H1 (cell line): ENCODE results near the gene SLC25A24.
"Not testable (repeated sequence)": the region's sequence is repeated elsewhere in the genome, so short reads cannot be mapped to it uniquely, and the experiment has no call there.

Experiments used
- ASH2L ChIP-seq: fragments of 200-600, 300-600 bp; sonication (generic); IDR thresholded peaks from one replicate; pipeline ENCODE4 v1.7.1; 2017; ENCODE audit warnings: low read length
- CBX8 ChIP-seq: fragments of 300-800, 300-1000 bp; sonication (generic); IDR thresholded peaks from 2 replicates; pipeline ENCODE4 v1.7.1; 2016; ENCODE audit warnings: low read depth, low read length, borderline replicate concordance
- EP300 ChIP-seq, 2 experiments: IDR thresholded peaks; 1 replicate in 1 of 2; 2 replicates in 1 of 2; pipeline ENCODE4 v1.6.1; 2011 to 2012; ENCODE audit warnings: low read depth in 2 of 2, low read length in 2 of 2, mild to moderate bottlenecking in 2 of 2, borderline replicate concordance in 1 of 2, inconsistent platforms in 1 of 2, moderate library complexity in 1 of 2
- EZH2 ChIP-seq: fragments of 200-600 bp; sonication (generic); IDR thresholded peaks from 2 replicates; pipeline ENCODE4 v1.7.1; 2012; ENCODE audit warnings: low read depth, mild to moderate bottlenecking, moderate library complexity, low read length, inconsistent platforms; ENCODE audit not compliant: severe bottlenecking
- GABPA ChIP-seq: IDR thresholded peaks from 2 replicates; pipeline ENCODE4 v1.6.1; 2011; ENCODE audit warnings: mild to moderate bottlenecking, low read length, moderate library complexity, borderline replicate concordance; ENCODE audit not compliant: insufficient read depth
- HDAC2 ChIP-seq, 2 experiments: fragments of 300-600 bp in 1 of 2; sonication (generic) in 1 of 2; IDR thresholded peaks; 2 replicates each; pipeline ENCODE4 v1.6.1; 2011 to 2012; ENCODE audit warnings: low read depth in 2 of 2, low read length in 2 of 2, mild to moderate bottlenecking in 2 of 2, moderate library complexity in 2 of 2, borderline replicate concordance in 1 of 2, inconsistent platforms in 1 of 2
- HDAC6 ChIP-seq: IDR thresholded peaks from one replicate; pipeline ENCODE4 v1.7.1; 2012; ENCODE audit warnings: low read depth, mild to moderate bottlenecking, inconsistent platforms, low read length, moderate library complexity
- POLR2A ChIP-seq, 2 experiments: IDR thresholded peaks; 1 replicate in 1 of 2; 2 replicates in 1 of 2; pipeline ENCODE4 v1.6.1; 2011; ENCODE audit warnings: low read depth in 2 of 2, low read length in 2 of 2, mild to moderate bottlenecking in 2 of 2; ENCODE audit errors: control extremely low read depth in 1 of 2
- RXRA ChIP-seq: IDR thresholded peaks from 2 replicates; pipeline ENCODE4 v1.6.1; 2011; ENCODE audit warnings: low read depth, mild to moderate bottlenecking, low read length, moderate library complexity; ENCODE audit not compliant: insufficient read depth
- YY1 ChIP-seq: IDR thresholded peaks from 2 replicates; pipeline ENCODE4 v1.6.1; 2011; ENCODE audit warnings: low read depth, mild to moderate bottlenecking, low read length
- TF ChIP-seq, protein P1 (sequence below): IDR thresholded peaks from 2 replicates; pipeline ENCODE4 v1.6.1; 2012; ENCODE audit warnings: inconsistent platforms
- TF ChIP-seq, protein P2 (sequence below), 3 experiments: IDR thresholded peaks; 1 replicate in 2 of 3; 2 replicates in 1 of 3; pipeline versions ENCODE4 v1.5.1 to v1.6.1; 2011; ENCODE audit warnings: low read length in 3 of 3, mild to moderate bottlenecking in 3 of 3, inconsistent platforms in 2 of 3, low read depth in 1 of 3, moderate library complexity in 1 of 3; ENCODE audit not compliant: insufficient read depth in 1 of 3; ENCODE audit errors: control extremely low read depth in 1 of 3

DNA sequence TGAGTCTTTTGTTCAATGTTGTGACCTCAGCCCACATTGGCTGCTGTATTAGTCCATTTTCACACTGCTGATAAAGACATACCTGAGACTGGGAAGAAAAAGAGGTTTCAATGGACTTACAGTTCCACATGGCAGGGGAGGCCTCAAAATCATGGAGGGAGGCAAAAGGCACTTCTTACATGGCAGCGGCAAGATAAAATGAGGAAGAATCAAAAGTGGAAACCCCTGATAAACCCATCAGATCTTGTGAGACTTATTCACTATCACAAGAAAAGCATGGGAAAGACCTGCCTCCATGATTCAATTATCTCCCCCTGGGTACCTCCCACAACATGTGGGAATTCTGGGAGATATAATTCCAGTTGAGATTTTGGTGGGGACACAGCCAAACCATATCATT is 68.9 kb downstream of the SLC25A24 start:
- not testable (repeated sequence) for TF ChIP-seq EP300 (IDR thresholded peaks at IDR 0.05; ENCODE audit: borderline replicate concordance in 1 of 2, low read depth in 2 of 2, low read length in 2 of 2); HDAC6; YY1; EZH2; CBX8; POLR2A (IDR thresholded peaks at IDR 0.05; ENCODE audit: control extremely low read depth in 1 of 2, low read depth in 2 of 2, low read length in 2 of 2); GABPA; RXRA; ASH2L; HDAC2 (IDR thresholded peaks at IDR 0.05; ENCODE audit: borderline replicate concordance in 1 of 2, low read depth in 2 of 2, low read length in 2 of 2)
- TF ChIP-seq, protein P1, sequence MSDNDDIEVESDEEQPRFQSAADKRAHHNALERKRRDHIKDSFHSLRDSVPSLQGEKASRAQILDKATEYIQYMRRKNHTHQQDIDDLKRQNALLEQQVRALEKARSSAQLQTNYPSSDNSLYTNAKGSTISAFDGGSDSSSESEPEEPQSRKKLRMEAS = not testable (repeated sequence)
- TF ChIP-seq, protein P2, sequence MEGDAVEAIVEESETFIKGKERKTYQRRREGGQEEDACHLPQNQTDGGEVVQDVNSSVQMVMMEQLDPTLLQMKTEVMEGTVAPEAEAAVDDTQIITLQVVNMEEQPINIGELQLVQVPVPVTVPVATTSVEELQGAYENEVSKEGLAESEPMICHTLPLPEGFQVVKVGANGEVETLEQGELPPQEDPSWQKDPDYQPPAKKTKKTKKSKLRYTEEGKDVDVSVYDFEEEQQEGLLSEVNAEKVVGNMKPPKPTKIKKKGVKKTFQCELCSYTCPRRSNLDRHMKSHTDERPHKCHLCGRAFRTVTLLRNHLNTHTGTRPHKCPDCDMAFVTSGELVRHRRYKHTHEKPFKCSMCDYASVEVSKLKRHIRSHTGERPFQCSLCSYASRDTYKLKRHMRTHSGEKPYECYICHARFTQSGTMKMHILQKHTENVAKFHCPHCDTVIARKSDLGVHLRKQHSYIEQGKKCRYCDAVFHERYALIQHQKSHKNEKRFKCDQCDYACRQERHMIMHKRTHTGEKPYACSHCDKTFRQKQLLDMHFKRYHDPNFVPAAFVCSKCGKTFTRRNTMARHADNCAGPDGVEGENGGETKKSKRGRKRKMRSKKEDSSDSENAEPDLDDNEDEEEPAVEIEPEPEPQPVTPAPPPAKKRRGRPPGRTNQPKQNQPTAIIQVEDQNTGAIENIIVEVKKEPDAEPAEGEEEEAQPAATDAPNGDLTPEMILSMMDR (IDR thresholded peaks at IDR 0.05; ENCODE audit: control extremely low read depth in 1 of 3, insufficient read depth in 1 of 3, low read depth in 1 of 3, low read length in 3 of 3) = not testable (repeated sequence)
